AG10803 (cell line): Measurements from ENCODE around the gene RPTOR.

Experiments used
- DNase-seq: peaks from one replicate; pipeline ENCODE4 v3.0.0; 2010; ENCODE audit warnings: low read depth
- H3K4me3 ChIP-seq: 2 replicates; pipeline ENCODE4 v1.5.1; 2011; ENCODE audit warnings: mild to moderate bottlenecking, low read length, control low read depth
- TF ChIP-seq, protein P1 (sequence below): conservative IDR thresholded peaks from 2 replicates; pipeline ENCODE4 v1.5.1; 2011; ENCODE audit warnings: mild to moderate bottlenecking, low read length, control low read depth, inconsistent platforms

Gene RPTOR

DNA sequence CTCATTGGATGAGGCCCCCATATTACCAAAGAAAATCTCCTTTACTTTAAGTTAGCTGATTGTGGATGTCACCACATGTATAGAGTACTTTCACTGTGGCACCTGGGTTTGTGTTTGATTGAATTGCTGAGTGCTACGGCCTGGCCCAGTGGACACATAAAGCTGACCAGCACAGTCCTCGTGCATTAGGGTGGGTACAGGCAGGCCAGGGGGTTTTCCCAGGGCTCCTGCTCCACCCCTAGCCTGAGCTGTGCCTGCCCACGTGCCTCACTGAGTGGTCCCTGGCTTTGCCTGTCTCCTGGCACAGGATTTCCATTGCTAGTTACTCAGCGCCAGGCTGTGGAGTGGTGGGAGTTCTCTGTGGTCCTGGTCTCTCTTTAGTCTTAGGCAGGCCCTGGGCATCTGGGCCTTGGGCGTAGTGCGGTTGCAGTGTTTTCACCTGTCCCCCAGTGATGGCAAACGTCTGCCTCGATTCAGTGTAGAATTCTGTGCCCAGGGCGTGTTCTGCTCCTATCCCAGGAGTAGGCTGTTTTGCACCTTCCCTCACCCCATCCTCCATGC, 86.0 kb downstream of the RPTOR start:
- TF ChIP-seq, protein P1, sequence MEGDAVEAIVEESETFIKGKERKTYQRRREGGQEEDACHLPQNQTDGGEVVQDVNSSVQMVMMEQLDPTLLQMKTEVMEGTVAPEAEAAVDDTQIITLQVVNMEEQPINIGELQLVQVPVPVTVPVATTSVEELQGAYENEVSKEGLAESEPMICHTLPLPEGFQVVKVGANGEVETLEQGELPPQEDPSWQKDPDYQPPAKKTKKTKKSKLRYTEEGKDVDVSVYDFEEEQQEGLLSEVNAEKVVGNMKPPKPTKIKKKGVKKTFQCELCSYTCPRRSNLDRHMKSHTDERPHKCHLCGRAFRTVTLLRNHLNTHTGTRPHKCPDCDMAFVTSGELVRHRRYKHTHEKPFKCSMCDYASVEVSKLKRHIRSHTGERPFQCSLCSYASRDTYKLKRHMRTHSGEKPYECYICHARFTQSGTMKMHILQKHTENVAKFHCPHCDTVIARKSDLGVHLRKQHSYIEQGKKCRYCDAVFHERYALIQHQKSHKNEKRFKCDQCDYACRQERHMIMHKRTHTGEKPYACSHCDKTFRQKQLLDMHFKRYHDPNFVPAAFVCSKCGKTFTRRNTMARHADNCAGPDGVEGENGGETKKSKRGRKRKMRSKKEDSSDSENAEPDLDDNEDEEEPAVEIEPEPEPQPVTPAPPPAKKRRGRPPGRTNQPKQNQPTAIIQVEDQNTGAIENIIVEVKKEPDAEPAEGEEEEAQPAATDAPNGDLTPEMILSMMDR, result no peak
- no peak overlapping the region for H3K4me3 ChIP-seq
- DNase-seq, result no peak

DNA sequence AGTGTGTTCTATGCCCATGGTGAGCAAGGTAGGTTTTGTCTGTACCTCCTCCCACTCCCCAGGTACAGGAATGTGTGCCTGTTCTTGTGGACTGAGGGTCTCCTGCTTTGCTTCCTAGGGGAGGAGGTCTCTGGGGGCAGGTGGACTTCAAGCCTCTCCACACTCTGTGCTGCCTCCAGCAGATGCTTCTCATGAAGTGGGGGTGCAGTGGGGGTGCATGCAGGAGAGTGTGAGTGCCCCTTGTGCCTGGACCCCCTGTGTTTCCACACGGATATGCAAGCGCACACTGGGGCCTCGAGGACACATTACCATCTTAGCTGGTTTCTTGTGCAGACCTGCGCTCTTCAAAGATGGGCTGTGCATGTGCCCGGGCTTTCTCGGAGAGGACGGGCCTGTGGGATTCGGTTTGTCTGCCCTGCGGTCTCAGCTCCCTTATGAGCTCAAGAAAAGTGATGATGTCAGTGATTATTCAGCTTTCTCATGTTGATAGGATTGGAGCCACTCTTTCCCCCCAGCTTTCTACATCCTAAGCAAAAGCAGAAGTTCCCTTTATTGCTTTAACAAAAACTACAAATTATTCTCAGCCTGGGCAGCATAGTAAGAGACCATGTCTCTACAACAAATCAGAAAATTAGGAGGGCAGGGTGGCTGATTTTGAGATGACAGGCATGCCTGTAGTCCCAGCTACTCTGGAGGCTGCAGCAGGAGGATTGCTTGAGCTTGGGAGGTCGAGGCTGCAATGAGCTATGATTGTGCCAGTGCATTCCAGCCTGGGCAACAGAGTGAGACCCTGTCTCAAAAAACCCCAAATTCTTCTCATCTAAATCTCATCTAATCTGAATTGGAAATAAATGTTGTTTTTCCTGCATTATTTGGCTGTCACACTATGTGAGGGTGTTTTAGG, 86.8 kb downstream of the RPTOR start:
- no peak overlapping the region for H3K4me3 ChIP-seq
- TF ChIP-seq, protein P1, result no peak
- DNase-seq, result no peak

DNA sequence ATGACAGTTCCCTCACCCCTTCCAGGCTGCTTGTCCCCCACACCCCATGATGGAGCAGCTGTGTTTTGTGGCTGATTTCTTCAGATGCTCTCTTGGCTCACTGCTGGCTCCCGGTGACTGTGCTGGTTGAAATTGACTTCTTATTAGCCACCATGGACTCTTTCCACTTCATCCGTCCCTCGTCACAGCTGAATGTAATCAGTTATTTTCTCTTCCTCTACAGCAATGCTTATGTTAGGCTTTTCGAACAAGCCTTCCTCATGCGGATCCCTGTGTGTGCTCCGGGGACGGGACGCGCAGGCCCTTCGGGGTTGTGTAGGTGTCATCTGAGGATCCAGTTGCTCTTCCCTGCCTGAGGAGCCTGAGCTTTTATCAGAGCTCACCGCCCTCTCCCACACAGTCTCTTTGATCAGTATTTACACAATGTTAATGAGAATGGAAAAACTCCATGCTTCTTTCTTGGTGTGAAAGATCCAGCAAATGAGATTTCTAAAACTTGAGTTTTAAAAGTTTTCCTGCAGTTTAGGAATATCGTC, 87.5 kb downstream of the RPTOR start:
- peak; percentile 29 for DNase-seq
- TF ChIP-seq, protein P1, result no peak
- H3K4me3 ChIP-seq, result no peak overlapping the region

DNA sequence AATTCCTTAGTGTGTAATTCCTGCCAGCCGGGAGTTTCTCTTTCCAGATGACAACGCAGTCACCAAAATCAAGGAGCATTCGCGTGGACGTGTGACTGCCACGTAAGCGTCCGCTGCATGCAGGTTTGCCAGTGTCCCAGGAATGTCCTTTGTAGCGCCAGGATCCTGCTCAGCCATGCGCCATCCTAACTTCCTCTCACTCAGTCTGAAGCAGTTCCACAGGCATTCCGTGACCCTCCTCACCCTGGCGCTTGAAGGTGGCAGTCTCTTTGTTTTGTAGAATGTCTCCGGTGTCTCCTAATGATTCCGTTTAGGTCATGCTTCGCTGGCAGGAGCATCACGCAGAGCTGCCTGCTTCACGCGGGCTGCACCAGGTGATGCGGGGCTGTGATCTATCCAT, 88.6 kb downstream of the RPTOR start:
- no peak overlapping the region for H3K4me3 ChIP-seq
- TF ChIP-seq, protein P1, result no peak

DNA sequence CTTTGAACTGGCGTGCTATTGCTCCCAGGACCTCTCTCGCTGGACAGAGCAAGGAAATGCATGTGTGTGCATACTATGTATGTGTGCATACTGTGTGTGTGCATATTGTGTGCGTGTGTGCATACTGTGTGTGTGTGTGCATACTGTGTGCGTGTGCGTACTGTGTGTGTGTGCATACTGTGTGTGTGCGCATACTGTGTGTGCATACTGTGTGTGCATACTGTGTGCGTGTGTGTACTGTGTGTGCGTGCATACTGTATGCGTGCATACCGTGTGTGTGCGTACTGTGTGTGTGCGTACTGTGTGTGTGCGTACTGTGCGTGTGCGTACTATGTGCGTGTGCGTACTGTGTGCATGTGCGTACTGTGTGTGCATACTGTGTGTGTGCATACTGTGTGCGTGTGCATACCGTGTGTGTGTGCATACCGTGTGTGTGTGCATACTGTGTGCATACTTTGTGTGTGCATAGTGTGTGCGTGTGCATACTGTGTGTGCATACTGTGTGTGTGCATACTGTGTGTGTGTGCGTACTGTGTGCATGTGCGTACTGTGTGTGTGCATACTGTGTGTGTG, 89.4 kb downstream of the RPTOR start:
- H3K4me3 ChIP-seq, result no peak overlapping the region
- TF ChIP-seq, protein P1, result no peak
- DNase-seq, result no peak

More for the DNA sequence above, 88.6 kb downstream of the RPTOR start:
- no peak for DNase-seq

DNA sequence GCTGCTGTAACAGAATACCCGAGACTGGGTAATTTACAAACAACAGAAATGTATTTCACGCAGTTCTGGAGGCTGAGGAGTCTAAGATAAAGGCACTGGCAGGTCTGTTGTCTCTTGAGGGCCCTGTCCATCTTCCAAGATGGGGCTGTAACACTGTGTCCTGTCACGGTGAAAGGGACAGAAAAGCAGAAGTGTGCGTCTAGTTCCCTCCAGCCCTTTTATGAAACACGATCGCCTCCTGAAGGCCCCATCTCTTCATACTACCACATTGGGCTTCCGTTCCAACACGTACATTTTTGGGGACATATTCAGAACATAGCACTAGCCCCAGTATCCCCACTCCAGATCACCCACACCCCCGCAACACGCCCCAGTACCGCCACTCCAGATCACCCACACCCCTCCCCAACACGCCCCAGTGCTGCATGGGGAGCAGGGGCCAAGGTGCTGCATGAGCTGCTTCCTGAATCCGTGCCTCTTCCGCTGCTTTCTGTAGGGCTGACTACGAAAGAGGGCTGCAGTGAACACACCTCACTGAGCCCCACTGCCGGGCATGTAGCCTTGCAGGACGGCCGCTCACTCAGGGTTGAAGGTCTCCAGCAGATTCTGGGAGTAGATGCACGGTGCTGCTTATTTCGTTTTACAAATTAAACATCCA, 91.9 kb downstream of the RPTOR start:
- TF ChIP-seq, protein P1, result no peak
- DNase-seq, result no peak
- no peak overlapping the region for H3K4me3 ChIP-seq
